ENCODE measurements around the gene FBXL15. TPM values are rescaled to one million over a fixed set of nuclear protein-coding genes. Genes with fewer than 3 reads are reported as not detected.
A peak's percentile ranks its signal among the peaks of the same experiment; 100 is the strongest.

Gene FBXL15, protein sequence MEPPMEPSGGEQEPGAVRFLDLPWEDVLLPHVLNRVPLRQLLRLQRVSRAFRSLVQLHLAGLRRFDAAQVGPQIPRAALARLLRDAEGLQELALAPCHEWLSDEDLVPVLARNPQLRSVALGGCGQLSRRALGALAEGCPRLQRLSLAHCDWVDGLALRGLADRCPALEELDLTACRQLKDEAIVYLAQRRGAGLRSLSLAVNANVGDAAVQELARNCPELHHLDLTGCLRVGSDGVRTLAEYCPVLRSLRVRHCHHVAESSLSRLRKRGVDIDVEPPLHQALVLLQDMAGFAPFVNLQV
- 20.2 TPM for total RNA-seq (ENCODE audit: insufficient read depth, low replicate concordance)

GRCh38 chr10:102420714-102421506, at the start of gene FBXL15:
TSS of gene FBXL15 (plus strand) at chr10:102420836. CDS start at chr10:102421130, 294 bp downstream.
- DNase-seq (ENCODE audit: low spot score): peak; percentile 99

- DNase-seq (ENCODE audit: low spot score): no peak
Measured at GRCh38 chr10:102371295-102371694, 49.3 kb upstream of the FBXL15 start.

DNA sequence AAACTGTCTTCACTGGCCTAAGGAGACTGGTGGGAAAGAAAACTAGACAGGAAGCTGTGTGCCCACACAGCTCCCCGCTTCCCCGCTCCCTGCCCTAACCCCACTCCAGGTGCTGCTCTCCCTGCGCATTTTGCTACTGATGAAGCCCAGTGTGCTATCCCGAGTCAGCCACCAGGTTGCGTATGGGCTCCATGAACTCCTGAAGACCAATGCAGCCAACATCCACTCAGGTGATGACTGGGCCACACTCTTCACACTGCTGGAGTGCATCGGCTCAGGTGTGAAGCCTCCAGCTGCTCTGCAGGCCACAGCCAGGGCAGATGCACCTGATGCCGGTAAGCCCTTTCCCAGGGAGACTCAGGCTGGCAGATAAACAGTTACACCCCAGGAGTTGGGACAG, 45.4 kb upstream of the FBXL15 start:
- DNase-seq (ENCODE audit: low spot score): no peak

DNA sequence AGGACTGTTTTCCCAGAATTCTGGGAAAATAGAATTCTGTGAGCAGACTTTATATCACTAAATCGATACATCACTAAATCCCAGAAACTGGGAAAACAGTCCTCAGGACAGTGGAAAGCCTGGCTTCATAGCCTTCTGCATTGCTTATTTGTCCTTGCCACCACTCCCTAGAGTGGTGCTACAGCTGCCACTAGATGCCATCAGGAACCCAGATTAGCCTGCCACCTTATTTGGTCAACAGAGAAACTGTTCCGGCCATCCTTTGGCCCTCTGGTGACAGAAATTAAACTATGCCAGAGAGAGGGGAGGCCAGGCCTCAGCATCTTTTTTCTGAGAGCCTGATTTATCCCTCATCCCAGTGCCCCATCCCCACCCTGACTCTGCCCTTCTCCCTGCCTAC, 44.8 kb upstream of the FBXL15 start:
- no peak for DNase-seq (ENCODE audit: low spot score)

DNA sequence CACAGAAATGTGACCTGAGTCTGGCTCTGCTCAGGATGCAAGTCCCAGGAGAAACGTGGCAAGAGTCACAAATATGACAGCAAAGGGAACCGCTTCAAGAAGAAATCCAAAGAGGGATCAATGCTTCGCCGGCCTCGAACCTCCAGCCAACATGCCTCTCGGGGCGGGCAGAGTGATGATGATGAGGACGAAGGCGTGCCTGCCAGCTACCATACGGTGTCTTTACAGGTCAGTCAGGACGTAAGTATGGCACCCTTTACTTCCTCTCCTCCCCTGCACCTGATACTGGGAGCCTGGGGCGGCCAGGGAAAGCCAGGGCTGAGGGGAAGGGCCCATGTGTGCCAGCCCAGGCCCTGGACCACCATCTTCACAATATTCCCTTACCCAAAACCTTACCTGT, 43.7 kb upstream of the FBXL15 start:
- DNase-seq (ENCODE audit: low spot score): no peak

GRCh38 chr10:102379383-102379782, 41.3 kb upstream of the FBXL15 start:
- DNase-seq (ENCODE audit: low spot score): no peak

GRCh38 chr10:102381983-102382382, 38.7 kb upstream of the FBXL15 start:
- DNase-seq (ENCODE audit: low spot score): no peak

DNA sequence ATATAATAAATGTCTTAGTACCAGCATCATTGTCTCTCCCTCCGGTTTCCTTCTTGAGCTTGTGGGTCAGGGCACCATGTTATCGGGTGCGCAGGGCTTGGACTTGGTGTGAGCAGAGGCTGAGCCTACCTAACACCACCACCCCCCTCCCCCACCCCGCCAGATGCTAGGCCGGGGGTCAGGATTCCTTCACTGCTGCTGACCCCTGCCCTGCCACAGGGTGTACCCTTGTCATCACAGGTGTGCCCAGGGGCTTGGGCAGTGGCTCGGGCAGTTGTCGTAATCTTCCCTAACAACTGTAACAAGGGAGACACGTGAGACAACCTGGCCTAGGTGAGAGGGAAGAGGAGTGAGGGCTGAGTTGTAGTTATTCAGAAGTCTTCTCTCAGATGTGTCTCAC, 37.8 kb upstream of the FBXL15 start:
- no peak for DNase-seq (ENCODE audit: low spot score)

- no peak for DNase-seq (ENCODE audit: low spot score)
Measured at GRCh38 chr10:102384053-102384452, 36.6 kb upstream of the FBXL15 start.

DNA sequence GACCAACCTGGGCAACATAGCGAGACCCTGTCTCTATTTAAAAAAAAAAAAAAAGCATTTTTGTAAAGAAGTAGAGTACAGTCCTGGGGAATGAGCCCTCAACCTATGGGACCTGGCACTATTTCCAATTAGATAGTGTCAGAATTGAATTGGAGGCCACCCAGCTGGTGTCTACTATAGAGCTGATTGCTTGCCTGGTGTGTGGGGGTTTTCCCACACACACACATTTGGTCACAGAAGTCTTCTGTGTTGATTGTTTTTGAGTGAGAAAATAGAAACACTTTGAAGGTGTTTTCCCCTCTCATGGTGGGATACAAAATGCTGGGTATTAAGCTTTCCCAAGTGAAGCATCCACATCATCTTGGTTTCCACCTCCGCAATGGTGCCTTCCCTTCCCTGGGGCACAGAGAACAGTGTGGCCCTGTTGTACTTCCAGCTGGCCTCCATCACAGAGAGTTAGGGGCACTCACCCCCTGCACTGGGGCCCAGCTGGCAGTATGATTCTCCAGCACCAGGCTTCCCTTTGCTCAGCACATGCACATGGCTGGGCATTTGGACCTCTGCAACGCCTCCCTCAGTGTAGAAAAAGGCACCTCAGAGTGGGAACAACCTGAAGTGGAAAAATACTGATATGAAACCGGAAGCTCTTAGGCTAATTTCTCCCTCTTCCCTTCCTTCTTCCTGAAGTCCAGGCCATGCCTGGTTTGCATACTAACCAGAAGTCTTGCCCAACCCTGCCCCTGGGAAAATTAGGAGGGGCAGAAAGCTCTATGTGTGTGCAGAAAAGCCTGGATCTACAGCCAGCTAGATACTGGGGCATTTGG, 35.8 kb upstream of the FBXL15 start:
- peak; percentile 44 for DNase-seq (ENCODE audit: low spot score)

GRCh38 chr10:102389894-102390293, 30.7 kb upstream of the FBXL15 start:
- no peak for DNase-seq (ENCODE audit: low spot score)

DNA sequence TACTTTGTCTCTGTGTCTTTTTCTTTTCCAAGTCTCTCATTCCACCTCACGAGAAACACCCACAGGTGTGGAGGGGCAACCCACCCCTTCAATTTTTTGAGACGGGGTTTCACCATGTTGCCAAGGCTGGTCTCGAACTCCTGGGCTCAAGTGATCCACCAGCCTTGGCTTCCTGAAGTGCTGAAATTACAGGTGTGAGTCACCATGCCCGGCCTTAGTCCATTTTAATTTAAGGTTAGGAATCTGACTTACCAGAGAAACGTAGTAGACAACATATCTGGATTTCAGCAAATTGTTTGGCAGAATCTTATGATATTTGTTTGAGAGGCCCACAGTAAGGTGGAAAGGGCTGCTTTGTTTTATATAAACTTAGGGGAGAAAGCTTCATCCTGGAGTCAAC, 28.3 kb upstream of the FBXL15 start:
- no peak for DNase-seq (ENCODE audit: low spot score)

DNA sequence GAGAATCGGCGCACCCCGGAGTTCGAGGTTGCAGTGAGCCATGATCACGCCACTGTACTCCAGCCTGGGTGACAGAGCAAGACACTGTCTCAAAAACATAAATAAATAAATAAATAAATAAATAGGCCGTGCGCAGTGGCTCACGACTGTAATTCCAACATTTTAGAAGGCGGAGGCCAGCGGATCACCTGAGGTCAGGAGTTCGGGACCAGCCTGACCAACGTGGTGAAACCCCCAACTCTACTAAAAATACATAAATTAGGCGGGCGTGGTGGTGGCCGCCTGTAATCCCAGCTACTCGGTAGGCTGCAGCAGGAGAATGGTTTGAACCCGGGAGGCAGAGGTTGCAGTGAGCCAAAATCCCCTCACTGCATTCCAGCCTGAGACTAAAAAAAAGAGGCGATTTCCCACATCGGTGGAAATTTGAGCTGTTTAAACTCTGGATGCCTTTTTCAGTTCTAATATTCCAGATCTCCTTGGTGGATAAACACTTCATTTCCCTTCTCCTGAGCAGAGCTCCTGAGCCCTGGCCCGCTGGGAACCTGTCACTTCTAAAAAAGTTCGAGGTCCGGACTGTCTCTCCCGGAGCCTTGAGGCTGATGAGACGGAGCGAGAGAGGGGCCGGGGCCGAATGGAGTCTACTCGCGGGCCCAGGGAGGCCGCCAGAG, 27.1 kb upstream of the FBXL15 start:
- no peak for DNase-seq (ENCODE audit: low spot score)

DNA sequence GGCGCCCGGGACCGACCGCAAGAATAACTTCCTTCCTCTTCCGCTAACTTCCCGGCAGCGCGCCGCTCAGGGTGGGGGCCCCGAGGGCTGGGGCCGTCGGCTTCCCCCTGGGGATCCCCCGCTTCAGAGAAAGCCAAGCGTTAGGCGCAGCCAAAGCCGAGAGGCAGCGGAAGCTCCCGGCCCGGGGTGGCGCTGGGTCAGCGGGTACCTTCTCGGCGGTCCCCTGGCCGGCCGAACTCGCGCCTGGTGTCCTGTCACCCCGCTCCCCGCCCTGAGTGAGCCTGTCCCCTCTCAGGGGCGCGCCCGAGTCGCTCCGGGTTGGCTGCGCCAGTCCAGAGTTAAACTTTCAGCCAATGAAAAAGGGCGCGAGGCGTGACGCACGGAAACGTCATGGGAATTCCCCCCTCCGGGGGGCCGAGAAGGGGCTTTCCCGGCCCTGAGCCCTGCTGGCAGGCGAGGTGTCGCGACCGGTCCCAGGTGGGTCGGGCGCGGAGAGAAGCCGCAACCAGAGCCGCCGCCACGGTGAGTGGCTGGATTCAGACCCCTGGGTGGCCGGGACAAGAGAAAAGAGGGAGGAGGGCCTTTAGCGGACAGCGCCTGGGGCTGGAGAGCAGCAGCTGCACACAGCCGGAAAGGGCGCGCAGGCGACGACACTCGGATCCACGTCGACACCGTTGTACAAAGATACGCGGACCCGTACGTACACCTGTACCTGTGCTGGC, 26.4 kb upstream of the FBXL15 start:
- peak; percentile 93 for DNase-seq (ENCODE audit: low spot score)

DNA sequence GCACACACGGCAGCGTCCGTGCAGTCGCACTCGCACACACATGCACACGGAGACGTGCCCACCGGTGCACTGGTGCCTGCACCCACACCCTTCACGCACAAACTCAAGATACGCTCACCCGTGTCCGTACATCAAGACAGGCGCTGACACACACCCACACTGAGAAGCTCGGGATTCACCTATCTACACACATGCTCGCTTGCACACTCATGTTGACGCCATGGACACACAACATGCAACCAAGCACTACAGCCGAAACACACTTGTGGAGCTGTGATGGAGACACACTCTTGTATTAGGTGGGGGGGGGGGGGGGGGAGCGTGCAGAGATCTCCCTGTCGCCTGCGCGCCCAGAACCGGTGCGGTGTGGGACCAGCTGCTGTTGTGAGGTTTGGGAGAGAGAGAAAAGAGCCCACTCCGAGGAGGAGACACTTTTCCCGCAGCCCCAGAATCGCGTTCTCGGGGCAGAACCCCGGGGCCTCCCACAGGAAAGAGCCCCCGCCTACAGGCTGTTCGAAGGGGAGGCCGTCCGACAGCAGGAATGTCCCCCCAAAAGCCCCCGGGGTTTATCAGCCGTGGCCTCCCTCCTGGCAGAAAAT, 25.7 kb upstream of the FBXL15 start:
- no peak for DNase-seq (ENCODE audit: low spot score)

GRCh38 chr10:102395400-102396316, 25.0 kb upstream of the FBXL15 start, which contains the start of gene NFKB2:
TSS of gene NFKB2 (plus strand) at chr10:102395705. CDS start at chr10:102395960, 255 bp downstream.
- DNase-seq (ENCODE audit: low spot score): peak; percentile 94

DNA sequence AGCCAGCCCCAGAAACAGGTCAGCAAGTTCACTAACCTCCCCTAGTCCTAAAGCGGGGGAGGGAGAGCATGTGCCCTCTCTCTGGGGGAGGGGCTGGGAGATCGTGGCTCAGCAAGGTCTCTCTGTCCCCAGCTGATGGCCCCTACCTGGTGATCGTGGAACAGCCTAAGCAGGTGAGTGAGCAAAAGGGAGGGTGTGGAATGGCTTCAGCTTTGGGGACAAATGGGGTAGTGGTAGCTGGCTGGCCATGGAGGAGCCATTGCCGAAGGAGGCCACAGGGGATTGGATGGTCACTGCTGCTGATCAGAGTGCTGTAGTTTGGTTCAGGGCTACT, 24.4 kb upstream of the FBXL15 start:
- no peak for DNase-seq (ENCODE audit: low spot score)

GRCh38 chr10:102396730-102397151, 23.9 kb upstream of the FBXL15 start:
- no peak for DNase-seq (ENCODE audit: low spot score)

Measured in umbilical cord (tissue), 2 donors.